Stimulated activated CD8-positive, alpha-beta memory T cell treated with anti-CD3 and anti-CD28 coated beads, Interleukin-12 subunit alpha, Interleukin-12 subunit beta, amount 100 ng/mL, for 4 hours (primary cell): Measurements from ENCODE around the gene AGBL4.

Experiments
- DNase-seq: peaks from one replicate; pipeline ENCODE4 v3.0.0-alpha.2; 2020; ENCODE audit warnings: low read depth

The AGBL4 gene

DNA sequence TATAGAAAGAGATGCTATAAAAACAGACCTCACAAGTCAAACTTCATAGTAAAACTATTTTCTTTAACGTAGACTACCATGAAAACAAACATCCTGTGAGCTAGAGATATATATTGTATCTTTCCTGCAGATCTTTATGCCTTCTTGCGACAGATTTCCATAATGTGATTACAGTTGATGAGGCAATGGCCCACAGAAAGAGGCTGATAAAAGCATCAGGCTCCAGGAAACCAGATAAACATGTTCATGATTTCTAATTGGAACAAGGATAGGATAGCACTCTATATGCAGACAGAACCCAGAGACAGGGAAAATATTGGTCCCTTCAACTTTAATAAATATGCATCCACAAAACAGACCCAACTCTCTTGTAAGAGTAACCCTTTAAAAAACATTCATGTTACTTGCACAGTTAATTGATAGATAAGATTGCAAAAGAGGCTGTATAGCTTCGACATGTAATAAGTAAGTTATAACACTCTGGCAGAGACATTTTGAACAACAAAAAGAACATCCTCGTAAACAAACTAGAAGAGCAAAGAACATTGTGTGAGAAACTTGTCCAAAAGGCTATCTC is 329.4 kb downstream of the AGBL4 start:
- no peak for DNase-seq

- DNase-seq: no peak
These were observed 337.6 kb downstream of the AGBL4 start for GRCh38 chr1:49686107-49686506.

- no peak for DNase-seq
These were observed 346.0 kb downstream of the AGBL4 start for GRCh38 chr1:49677706-49678105.

DNA sequence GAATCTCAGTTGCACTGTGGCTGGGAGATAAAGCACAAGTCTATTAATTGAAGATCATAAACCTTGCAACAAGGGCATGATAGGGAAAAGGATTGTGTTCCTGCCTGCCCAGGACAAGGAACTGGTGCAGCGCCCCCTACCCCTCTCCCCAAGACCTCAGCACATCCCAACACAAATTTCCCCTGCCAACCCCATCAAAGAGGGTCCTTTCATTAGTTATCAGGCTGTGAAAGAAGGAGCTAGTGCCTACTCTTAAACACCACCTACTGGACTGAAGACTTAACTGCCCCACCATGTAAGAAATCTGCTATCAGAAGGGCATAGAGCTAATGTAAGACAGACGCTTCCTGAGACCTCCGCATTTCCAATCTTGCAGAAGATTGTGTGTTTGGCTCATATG is 372.6 kb downstream of the AGBL4 start:
- DNase-seq: no peak

- no peak for DNase-seq
These were observed 393.6 kb downstream of the AGBL4 start for GRCh38 chr1:49630156-49630555.

GRCh38 chr1:49627781-49628180 is 396.0 kb downstream of the AGBL4 start:
- DNase-seq: no peak

GRCh38 chr1:49626472-49626871 is 397.3 kb downstream of the AGBL4 start:
- no peak for DNase-seq

DNA sequence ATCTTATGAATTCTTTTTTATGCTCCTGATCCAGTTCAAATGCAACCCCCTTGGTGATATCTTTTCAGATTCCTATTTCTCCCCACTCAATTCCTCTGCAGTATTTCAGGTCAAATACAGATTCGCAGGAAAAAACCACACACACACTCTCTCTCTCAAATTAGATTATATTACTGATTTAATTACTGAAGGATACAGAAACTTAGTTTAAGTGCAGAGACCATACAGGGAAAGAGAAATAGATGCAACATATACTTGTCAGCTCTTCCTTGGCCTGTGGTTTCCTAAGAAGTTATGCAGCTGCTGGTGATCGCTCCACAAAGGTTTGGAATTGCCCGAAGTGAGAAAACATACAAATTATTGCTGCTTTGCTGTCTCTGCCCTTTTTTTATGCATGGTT is 400.9 kb downstream of the AGBL4 start:
- no peak for DNase-seq

DNA sequence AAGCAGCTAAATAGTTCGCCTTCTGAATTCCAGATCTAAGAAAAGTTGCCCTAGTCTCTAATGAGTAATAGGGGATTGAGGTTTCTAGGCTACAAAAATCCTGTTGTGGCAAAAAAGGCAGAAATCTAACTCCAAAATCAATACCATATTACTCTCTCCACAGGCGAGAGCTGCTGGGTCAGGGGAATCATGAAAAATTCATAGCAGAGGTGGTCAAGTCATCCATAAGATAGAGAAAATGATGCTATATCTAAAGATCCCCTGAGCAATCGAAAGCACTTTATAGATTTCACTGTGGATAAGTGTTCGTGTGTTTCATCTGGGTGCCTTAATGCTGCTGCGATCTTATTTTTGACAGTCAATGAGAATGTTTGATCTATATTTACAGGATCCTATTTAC is 417.7 kb downstream of the AGBL4 start:
- no peak for DNase-seq

DNA sequence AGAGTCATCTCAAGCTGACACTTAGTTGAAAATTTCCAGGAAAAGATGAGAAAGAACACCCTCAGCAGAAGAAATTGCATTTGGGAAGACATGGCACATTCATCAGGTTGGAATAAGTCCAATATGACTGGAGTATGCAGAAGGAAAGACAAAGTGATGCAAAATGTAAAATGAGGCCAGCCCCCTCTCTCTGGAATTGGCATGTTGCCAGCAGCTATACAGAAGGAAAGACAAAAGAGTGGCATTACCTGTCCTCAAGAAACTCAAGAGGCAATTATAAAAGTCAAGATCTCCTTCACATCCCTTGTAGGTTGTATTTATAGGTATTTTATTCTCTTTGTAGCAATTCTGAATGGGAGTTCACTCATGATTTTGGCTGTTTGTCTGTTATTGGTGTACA is 426.3 kb downstream of the AGBL4 start:
- no peak for DNase-seq

GRCh38 chr1:49576327-49576901 is 447.3 kb downstream of the AGBL4 start:
- no peak for DNase-seq

DNA sequence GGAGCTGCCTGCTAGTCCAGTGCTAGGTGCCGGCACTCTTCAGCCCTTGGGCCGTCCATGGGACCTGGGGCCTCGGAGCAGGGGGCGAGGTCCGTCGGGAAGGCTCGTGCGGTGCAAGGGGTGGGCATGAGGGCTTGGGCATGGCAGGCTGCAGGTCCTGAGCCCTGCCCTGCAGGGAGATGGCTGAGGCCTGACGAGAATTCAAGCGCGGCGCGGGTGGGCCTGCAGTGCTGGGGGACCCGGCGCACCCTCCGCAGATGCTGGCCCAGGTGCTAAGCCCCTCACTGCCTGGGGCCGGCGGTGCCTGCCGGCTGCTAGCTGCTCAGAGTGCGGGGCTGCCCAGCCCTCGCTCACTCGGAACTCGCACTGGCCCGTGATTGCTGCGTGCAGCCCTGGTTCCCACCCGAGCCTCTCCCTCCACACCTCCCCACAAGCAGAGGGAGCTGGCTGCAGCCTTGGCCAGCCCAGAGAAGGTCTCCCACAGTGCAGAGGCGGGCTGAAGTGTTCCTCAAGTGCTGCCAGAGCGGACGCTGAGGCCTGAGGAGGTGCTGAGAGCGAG is 467.0 kb downstream of the AGBL4 start:
- no peak for DNase-seq

DNA sequence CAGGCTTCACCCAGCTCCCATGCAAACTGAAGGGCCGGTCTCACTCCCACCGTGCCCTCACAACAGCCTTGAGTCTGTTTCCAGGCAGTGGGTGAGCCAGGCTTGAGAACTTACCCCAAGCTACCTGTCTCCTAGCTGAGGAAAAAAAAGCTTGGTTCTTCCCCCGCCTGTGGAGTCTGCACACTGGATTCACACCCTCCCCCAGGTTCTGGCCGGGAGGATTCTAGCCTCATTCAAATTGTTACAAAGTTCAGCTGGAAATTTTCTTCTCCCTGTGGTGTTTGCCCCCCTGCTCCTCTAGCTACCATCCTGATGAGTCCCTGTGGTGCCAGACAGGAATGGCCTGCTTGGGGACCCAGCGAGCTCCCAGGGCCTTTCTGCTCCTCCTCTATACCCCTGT is 471.7 kb downstream of the AGBL4 start:
- DNase-seq: no peak

- DNase-seq: no peak
These were observed 479.1 kb downstream of the AGBL4 start for GRCh38 chr1:49544615-49545014.

- no peak for DNase-seq
These were observed 482.5 kb downstream of the AGBL4 start for GRCh38 chr1:49541096-49541752.

GRCh38 chr1:49527606-49528305 is 496.0 kb downstream of the AGBL4 start:
- DNase-seq: no peak

GRCh38 chr1:49526672-49527071 is 497.1 kb downstream of the AGBL4 start:
- no peak for DNase-seq

DNA sequence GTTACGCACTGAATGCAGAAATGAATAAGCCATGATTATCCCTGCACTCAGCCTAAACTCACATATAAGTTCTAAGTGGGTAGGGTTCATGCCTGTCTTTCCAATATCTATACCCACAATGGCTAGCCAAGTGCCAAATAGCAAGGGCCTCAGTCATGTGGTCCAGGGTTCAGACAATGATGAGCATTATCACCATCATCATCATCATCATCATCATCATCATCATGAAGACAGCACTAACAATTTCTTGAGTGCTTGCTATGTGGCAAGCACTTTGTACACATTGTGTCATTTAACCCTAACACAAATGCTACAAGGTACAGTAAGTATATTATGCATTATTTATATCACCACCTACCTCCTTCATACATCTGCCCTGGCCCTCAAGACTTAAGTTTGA is 500.0 kb downstream of the AGBL4 start:
- no peak for DNase-seq

DNA sequence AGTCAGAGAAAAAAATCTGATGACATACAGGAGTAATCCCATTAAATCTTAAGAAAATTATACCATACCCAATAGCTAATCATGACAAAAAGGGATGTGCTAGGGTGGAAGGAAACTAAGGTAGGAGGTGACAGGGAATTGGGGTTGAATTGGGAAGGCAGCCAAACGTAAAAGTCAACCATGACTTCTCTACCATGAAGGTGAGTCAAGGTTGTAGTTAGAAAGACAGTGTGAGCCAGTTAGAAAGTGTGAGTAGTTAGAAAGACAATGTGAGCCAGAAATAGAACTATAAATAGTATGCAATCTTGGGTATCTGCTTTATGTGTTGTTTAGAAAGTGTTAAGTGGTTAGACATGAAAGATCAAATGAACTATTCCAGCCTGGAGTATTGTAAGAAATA is 556.8 kb downstream of the AGBL4 start:
- no peak for DNase-seq

DNA sequence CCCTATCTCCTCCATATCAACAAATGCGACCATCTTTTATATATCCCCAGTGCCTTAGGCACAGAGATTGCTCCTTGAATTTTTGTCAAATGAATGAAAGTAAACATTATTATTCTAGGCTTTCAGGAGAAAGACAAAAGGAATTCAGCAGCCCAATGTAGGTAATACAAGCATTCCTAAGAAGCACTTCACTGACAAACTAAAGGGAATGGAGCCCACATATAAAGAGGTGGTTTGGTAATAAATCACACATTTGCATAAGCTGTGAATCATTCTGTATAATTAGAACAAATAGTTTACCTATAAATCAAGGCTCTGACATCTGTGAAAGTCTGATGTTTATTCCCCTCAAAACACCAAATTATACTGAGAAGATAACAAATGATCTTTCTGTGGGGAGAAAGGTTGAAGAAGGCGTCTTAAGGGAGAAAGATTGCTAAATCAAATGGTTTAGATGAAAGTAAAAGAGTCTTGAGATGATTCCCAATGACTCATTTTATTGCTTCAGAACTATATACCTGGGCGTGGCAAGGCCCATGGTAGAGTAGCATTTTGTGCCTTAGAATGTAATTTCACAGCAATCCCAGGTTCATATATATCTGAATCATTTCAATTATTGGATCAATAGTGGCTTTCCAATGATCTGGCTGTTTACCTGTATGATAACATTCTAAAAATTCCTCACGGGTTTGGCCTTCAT is 558.1 kb downstream of the AGBL4 start:
- DNase-seq: no peak

GRCh38 chr1:49448200-49448599 is 575.6 kb downstream of the AGBL4 start:
- no peak for DNase-seq

DNA sequence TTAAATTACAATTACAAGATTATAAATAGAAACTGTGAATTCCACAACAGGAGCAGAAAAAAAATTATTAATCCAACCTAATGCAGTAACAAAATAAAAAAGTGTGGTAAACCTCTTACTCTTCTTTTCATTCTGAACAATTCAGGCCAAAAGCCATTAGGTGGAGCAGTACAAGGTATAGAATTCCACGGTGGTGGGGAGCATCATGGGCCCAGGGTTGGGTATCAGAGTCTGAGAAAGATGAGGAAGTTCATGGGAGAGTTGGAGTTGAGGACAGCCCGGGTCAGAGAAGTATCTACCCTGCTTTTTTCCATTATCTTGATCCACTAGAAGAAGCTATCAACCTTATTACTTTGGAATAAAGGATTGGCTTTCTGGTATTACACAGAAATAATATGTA is 586.9 kb downstream of the AGBL4 start:
- DNase-seq: no peak
